ENCODE measurements around the gene SYNJ2BP. TPM values are rescaled to one million over a fixed set of nuclear protein-coding genes. Genes with fewer than 3 reads are reported as not detected.

SYNJ2BP gene
- total RNA-seq, 1 donor from 2014 or later, result 18.7 TPM

DNA sequence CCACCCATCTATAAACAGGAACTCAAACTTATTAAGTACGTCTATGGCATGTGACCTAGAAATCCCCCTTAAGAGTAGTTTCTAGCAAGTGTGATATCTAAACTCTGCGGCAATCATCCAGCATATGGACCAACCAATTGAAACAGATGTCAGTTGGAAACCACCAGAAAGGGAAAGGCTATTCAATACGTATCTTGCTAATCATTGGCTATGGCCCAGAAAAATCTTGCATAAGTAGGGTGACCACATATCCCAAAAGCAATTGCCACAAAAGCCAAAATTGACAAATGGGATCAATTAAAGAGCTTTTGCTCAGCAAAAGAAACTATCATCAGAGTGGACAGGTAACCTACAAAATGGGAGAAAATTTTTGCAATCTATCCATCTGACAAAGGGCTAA lies 24.2 kb downstream of the SYNJ2BP start:
- no peak for DNase-seq (ENCODE audit: low read depth in 2 of 2)

GRCh38 chr14:70391493-70392391 lies 25.1 kb downstream of the SYNJ2BP start:
- no peak for DNase-seq (ENCODE audit: low read depth in 2 of 2)

DNA sequence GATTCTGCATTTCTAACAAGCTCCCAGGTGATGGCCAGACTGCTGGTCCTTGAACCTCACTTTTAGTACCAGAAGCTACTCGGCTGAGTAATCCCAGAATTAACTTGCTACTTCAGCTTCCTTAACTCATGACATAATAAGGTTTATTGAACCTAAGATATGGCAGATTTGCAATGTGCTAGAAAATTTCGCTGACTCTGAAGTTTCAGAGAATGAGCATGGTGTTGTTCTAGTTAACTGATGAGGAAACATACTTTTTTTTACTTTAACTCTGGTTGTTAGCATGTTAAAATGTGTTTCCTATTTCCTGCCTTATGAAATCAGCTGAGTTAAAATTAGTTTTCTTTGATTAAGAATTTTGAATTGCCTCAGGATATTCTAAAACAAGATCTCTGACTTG lies 34.4 kb downstream of the SYNJ2BP start:
- no peak for DNase-seq (ENCODE audit: low read depth in 2 of 2)

DNA sequence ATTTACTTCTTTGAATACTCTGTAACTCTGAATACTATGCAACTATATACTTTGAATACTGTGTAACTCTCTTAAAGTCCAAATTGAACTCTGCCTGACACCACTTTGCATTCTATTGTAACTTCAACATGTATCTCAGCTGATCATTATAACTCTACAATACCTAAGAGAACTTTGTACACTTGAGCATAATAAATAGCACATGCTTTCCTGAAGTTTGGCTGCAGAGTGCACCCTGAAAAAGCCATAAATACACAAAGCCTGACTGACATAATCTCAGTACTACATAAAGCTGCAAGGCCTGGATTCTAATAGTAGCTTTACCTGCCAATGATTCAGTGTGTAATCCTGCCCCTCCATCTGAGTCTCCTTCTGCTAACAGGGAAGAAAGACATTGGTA lies 36.1 kb downstream of the SYNJ2BP start:
- DNase-seq (ENCODE audit: low read depth in 2 of 2), result no peak

DNA sequence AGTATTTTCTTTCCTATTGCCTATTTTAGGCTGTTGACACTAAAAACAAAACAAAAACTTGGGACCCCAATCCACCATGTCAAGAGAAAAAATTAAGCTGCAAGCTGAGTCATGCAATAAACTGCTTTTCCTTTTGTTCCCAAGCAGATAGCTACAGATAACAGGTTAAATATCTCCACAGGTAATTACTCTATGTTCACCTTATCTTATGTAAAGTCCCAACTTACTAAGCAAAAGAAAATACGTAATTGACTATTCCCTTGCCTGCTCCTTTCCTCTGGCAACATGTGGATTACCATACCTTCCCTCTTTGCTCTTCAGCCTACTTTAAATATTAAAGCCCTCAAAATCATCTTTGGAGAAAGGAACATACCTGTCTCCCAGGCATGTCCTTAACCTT lies 38.2 kb downstream of the SYNJ2BP start:
- DNase-seq (ENCODE audit: low read depth in 2 of 2), result no peak

Other genes with a start within 250 kb of the SYNJ2BP start
- gene SLC8A3, start 228.1 kb downstream of the SYNJ2BP start, total RNA-seq, result 0.22 and 0.60 TPM in 2 replicates
- 40.3 and 41.1 TPM in 2 replicates for gene COX16, start 57.4 kb downstream of the SYNJ2BP start, total RNA-seq
- gene ADAM21, start 35.1 kb upstream of the SYNJ2BP start, total RNA-seq, result under 0.01 TPM in 2 replicates
- gene ADAM20, start 117.9 kb upstream of the SYNJ2BP start, total RNA-seq, result 0.22 and 0.60 TPM in 2 replicates
- gene MED6, start 183.6 kb upstream of the SYNJ2BP start, total RNA-seq, result 14.8 and 19.6 TPM in 2 replicates
- gene TTC9, start 224.8 kb upstream of the SYNJ2BP start, total RNA-seq, result 0.20 and 0.22 TPM in 2 replicates

All from lung microvascular endothelial cell (primary cell).